ENCODE measurements around the gene MLX. TPM values are rescaled to one million over a fixed set of nuclear protein-coding genes. Genes with fewer than 3 reads are reported as not detected.

The MLX gene
- total and polyA plus RNA-seq, 2 of the 8 experiments (the other 6 are each of a cell fraction or from before 2014, with no cell fraction given): 27.0 to 27.5 TPM

GRCh38 chr17:42563950-42564349 is 3.0 kb upstream of the MLX start:
- FAIRE-seq (no peak), DNase-seq (ENCODE audit: low read depth in 1 of 2, low spot score in 2 of 2) (no peak)
- Histone ChIP-seq H3K27ac (ENCODE audit: low read depth, low read length) (no peak overlapping the region), H2BK12ac (ENCODE audit: low read depth, low read length) (no peak overlapping the region), H4K20me1 (replicated peaks in 1 of 2; ENCODE audit: control insufficient read depth in 1 of 2, insufficient read depth in 2 of 2, low read length in 2 of 2) (peaks cover 0 to 1% of the 10 kb centered on the region in 2 experiments), H2AFZ (ENCODE audit: low read length) (no peak overlapping the region), H3K14ac (ENCODE audit: insufficient read length) (no peak overlapping the region), H4K91ac (replicated peaks; ENCODE audit: insufficient read length, low read length) (no peak overlapping the region), H4K8ac (ENCODE audit: extremely low read depth, insufficient read depth, low read length) (no peak overlapping the region), H3K4me3 (ENCODE audit: extremely low read depth in 1 of 4, insufficient read depth in 2 of 4, low read depth in 3 of 4, low read length in 4 of 4) (no peak overlapping the region), H2AK5ac (ENCODE audit: low read depth, low read length) (no peak overlapping the region), H3K9me3 (ENCODE audit: insufficient read depth in 2 of 2, low read depth in 1 of 2, low read length in 1 of 2) (no peaks in the 10 kb centered on the region), H2BK20ac (ENCODE audit: low read length) (no peak overlapping the region), H3K9ac (replicated peaks in 1 of 4; ENCODE audit: extremely low read depth in 1 of 4, low read depth in 3 of 4, low read length in 3 of 4) (no peak overlapping the region), H3K79me1 (ENCODE audit: low read depth, low read length) (peaks cover 17% of the 10 kb centered on the region), H2BK15ac (ENCODE audit: low read length) (no peak overlapping the region), H3K27me3 (replicated peaks in 1 of 4; ENCODE audit: control insufficient read depth in 3 of 4, extremely low read depth in 1 of 4, insufficient read depth in 3 of 4, low read length in 3 of 4) (no peaks in the 10 kb centered on the region), H3K18ac (ENCODE audit: extremely low read depth, low read length) (no peak overlapping the region), H4K5ac (ENCODE audit: insufficient read length, low read depth, low read length) (no peak overlapping the region), H3K4me1 (replicated peaks in 1 of 4; ENCODE audit: control insufficient read depth in 3 of 4, insufficient read depth in 4 of 4, low read length in 3 of 4) (peaks cover 0 to 21% (median 9%) of the 10 kb centered on the region in 4 experiments; a peak in 5 of 7 replicates), H3K4me2 (ENCODE audit: insufficient read depth in 1 of 2, low read depth in 2 of 2, low read length in 2 of 2) (peak overlapping the region in 1 of 2 experiments; percentile 88; a peak in 1 of 4 replicates), H3K56ac (replicated peaks; ENCODE audit: insufficient read length, low read depth, low read length) (no peak overlapping the region), H3K36me3 (ENCODE audit: control insufficient read depth in 2 of 4, insufficient read depth in 4 of 4, low read length in 3 of 4) (peaks cover 5 to 19% (median 15%) of the 10 kb centered on the region in 4 experiments), H2BK120ac (replicated peaks; ENCODE audit: low read depth, low read length) (no peak overlapping the region), H3K23ac (ENCODE audit: insufficient read length) (no peak overlapping the region), H3K4ac (replicated peaks; ENCODE audit: insufficient read length, low read depth, low read length) (no peak overlapping the region), H2BK5ac (ENCODE audit: low read depth, low read length) (no peak overlapping the region), H3K23me2 (ENCODE audit: low read depth, low read length) (peaks cover 18% of the 10 kb centered on the region), H3K79me2 (ENCODE audit: control insufficient read depth in 1 of 2, insufficient read depth in 2 of 2, low read length in 2 of 2) (peaks cover 9 to 22% of the 10 kb centered on the region in 2 experiments; a peak in 3 of 4 replicates)
- WGBS, 2 experiments (ENCODE audit: extremely low coverage in 1 of 2, insufficient coverage in 1 of 2, insufficient read length in 1 of 2, insufficient replicate concordance in 2 of 2, low coverage in 1 of 2, low lambda C conversion rate in 2 of 2, missing lambda C conversion rate in 1 of 2): 80% methylated on average over 8 of the region's 9 CpGs; no CpG with 5 or more reads in 1 of the 2 experiments
- POLR2A ChIA-PET (ENCODE audit: partially characterized antibody): interaction anchor here (1.1 to 8.1 kb wide), 2 partner anchors 12 to 19 kb away, joined by 3 to 74 read pairs; partner anchors contain the start of gene PSMC3IP
- TF ChIP-seq RBBP5 (IDR thresholded peaks at IDR 0.05; ENCODE audit: borderline replicate concordance, low read depth, low read length) (no peak), FOSL1 (IDR thresholded peaks at IDR 0.05; ENCODE audit: insufficient read depth, low read depth, low read length) (no peak), EGR1 (IDR thresholded peaks at IDR 0.05; ENCODE audit: borderline replicate concordance, low read depth, low read length) (no peak), JUND (IDR thresholded peaks at IDR 0.05; ENCODE audit: low read length) (no peak), RXRA (IDR thresholded peaks at IDR 0.05; ENCODE audit: insufficient read depth, low read depth, low read length) (no peak), BCL11A (IDR thresholded peaks at IDR 0.05; ENCODE audit: low read depth in 2 of 2, low read length in 2 of 2) (no peak)
- CTCF ChIA-PET (ENCODE audit: partially characterized antibody): interaction anchor here (1.0 to 2.6 kb wide), 5 partner anchors 10 to 746 kb away, joined by 3 to 15 read pairs (median 4); partner anchors contain the start of gene HSD17B1
